Trophoblast cell (in vitro differentiated cells and primary cell): ENCODE results near the gene ARSG.

ENCODE experiments used
- DNase-seq, 2 donors: peaks; one replicate each; pipeline ENCODE4 v3.0.0-alpha.2; 2016
- H2AFZ ChIP-seq: 2 replicates; pipeline ENCODE4 v1.6.1; 2013; ENCODE audit warnings: low read length, moderate library complexity, mild to moderate bottlenecking; ENCODE audit not compliant: insufficient read depth, poor library complexity
- H2AK5ac ChIP-seq: 2 replicates; pipeline ENCODE4 v1.6.1; 2013; ENCODE audit warnings: mild to moderate bottlenecking, low read length
- H2BK120ac ChIP-seq: 2 replicates; pipeline ENCODE4 v1.6.1; 2013; ENCODE audit warnings: low read length, mild to moderate bottlenecking, moderate library complexity; ENCODE audit not compliant: insufficient read depth, poor library complexity
- H2BK12ac ChIP-seq: 2 replicates; pipeline ENCODE4 v1.6.1; 2013; ENCODE audit warnings: mild to moderate bottlenecking, low read length, moderate library complexity
- H2BK5ac ChIP-seq: 2 replicates; pipeline ENCODE4 v1.6.1; 2013; ENCODE audit warnings: low read length, low read depth, moderate library complexity, mild to moderate bottlenecking; ENCODE audit not compliant: poor library complexity
- H3K14ac ChIP-seq: 2 replicates; pipeline ENCODE4 v1.6.1; 2013; ENCODE audit warnings: mild to moderate bottlenecking, low read length
- H3K18ac ChIP-seq: 2 replicates; pipeline ENCODE4 v1.6.1; 2013; ENCODE audit warnings: mild to moderate bottlenecking, low read length
- H3K23ac ChIP-seq: 2 replicates; pipeline ENCODE4 v1.6.1; 2013; ENCODE audit warnings: low read length
- H3K27ac ChIP-seq: 2 replicates; pipeline ENCODE4 v1.5.1; 2013; ENCODE audit warnings: low read depth, mild to moderate bottlenecking, inconsistent platforms, low read length, moderate library complexity
- H3K27me3 ChIP-seq: 2 replicates; pipeline ENCODE4 v1.6.1; 2013; ENCODE audit warnings: inconsistent platforms, mild to moderate bottlenecking, low read length, moderate library complexity; ENCODE audit not compliant: insufficient read depth
- H3K36me3 ChIP-seq, 2 experiments: 1 replicate in 1 of 2; 2 replicates in 1 of 2; pipeline ENCODE4 v1.6.1; 2013; ENCODE audit warnings: low read length in 2 of 2, mild to moderate bottlenecking in 2 of 2, moderate library complexity in 1 of 2; ENCODE audit not compliant: insufficient read depth in 2 of 2, control insufficient read depth in 1 of 2
- H3K4ac ChIP-seq: 2 replicates; pipeline ENCODE4 v1.6.1; 2013; ENCODE audit warnings: low read depth, mild to moderate bottlenecking, low read length, moderate library complexity
- H3K4me1 ChIP-seq, 2 experiments: 1 replicate in 1 of 2; 2 replicates in 1 of 2; pipeline ENCODE4 v1.6.1; 2013; ENCODE audit warnings: low read length in 2 of 2, mild to moderate bottlenecking in 2 of 2, moderate library complexity in 1 of 2; ENCODE audit not compliant: insufficient read depth in 2 of 2, control insufficient read depth in 1 of 2
- H3K4me2 ChIP-seq: 2 replicates; pipeline ENCODE4 v1.6.1; 2013; ENCODE audit warnings: inconsistent platforms, mild to moderate bottlenecking, low read length, moderate library complexity
- H3K4me3 ChIP-seq: 2 replicates; pipeline ENCODE4 v1.5.1; 2013; ENCODE audit warnings: mild to moderate bottlenecking, low read depth, low read length, inconsistent platforms
- H3K79me1 ChIP-seq: one replicate; pipeline ENCODE4 v1.6.1; 2013; ENCODE audit warnings: low read length
- H3K79me2 ChIP-seq: 2 replicates; pipeline ENCODE4 v1.6.1; 2013; ENCODE audit warnings: low read length, mild to moderate bottlenecking; ENCODE audit not compliant: control insufficient read depth, insufficient read depth, poor library complexity
- H3K9ac ChIP-seq: 2 replicates; pipeline ENCODE4 v1.6.1; 2013; ENCODE audit warnings: mild to moderate bottlenecking, low read length
- H3K9me3 ChIP-seq: 2 replicates; pipeline ENCODE4 v1.6.1; 2013; ENCODE audit warnings: low read depth, mild to moderate bottlenecking, control low read depth, inconsistent platforms, low read length; ENCODE audit not compliant: insufficient read depth
- H4K12ac ChIP-seq: 2 replicates; pipeline ENCODE4 v1.6.1; 2013; ENCODE audit warnings: low read depth, mild to moderate bottlenecking, low read length, moderate library complexity
- H4K8ac ChIP-seq: 2 replicates; pipeline ENCODE4 v1.6.1; 2013; ENCODE audit warnings: low read depth, mild to moderate bottlenecking, low read length, moderate library complexity
- H4K91ac ChIP-seq: one replicate; pipeline ENCODE4 v1.6.1; 2013; ENCODE audit warnings: low read depth, mild to moderate bottlenecking, low read length, moderate library complexity
- WGBS: extraction: QIAGEN DNeasy Blood & Tissue Kit; methylation state at CpG from one replicate; pipeline ENCODE4 v1.1.7; 2013; ENCODE audit warnings: missing lambda C conversion rate; ENCODE audit not compliant: insufficient read length, insufficient coverage; ENCODE audit errors: extremely low coverage; 5-methylcytosine and 5-hydroxymethylcytosine counted together

Gene ARSG

GRCh38 chr17:68458260-68459036, 167.2 kb downstream of the ARSG start:
- no peak overlapping the region for H2AFZ ChIP-seq
- no peaks in the 10 kb centered on the region for H3K27me3 ChIP-seq
- H3K9ac ChIP-seq = no peak overlapping the region
- no peak overlapping the region for H2BK120ac ChIP-seq
- H3K4ac ChIP-seq = no peak overlapping the region
- no peak overlapping the region for H2AK5ac ChIP-seq
- H2BK5ac ChIP-seq = no peak overlapping the region
- H3K4me3 ChIP-seq = no peak overlapping the region
- H4K8ac ChIP-seq = no peak overlapping the region
- H3K27ac ChIP-seq = no peak overlapping the region
- H3K4me1 ChIP-seq = peaks cover 0 to 6% of the 10 kb centered on the region in 2 experiments
- peaks cover 15% of the 10 kb centered on the region for H3K79me1 ChIP-seq
- no peak overlapping the region for H2BK12ac ChIP-seq
- H3K79me2 ChIP-seq = peaks cover 2% of the 10 kb centered on the region
- no peak overlapping the region for H3K23ac ChIP-seq
- no peak overlapping the region for H4K91ac ChIP-seq
- no peak overlapping the region for H4K12ac ChIP-seq
- H3K4me2 ChIP-seq = peak overlapping the region; percentile 97
- no peaks in the 10 kb centered on the region for H3K9me3 ChIP-seq
- no peak overlapping the region for H3K18ac ChIP-seq
- WGBS = no CpG with 5 or more reads among the region's 12 CpGs
- H3K14ac ChIP-seq = no peak overlapping the region
- H3K36me3 ChIP-seq = no peaks in the 10 kb centered on the region
- no peak for DNase-seq

DNA sequence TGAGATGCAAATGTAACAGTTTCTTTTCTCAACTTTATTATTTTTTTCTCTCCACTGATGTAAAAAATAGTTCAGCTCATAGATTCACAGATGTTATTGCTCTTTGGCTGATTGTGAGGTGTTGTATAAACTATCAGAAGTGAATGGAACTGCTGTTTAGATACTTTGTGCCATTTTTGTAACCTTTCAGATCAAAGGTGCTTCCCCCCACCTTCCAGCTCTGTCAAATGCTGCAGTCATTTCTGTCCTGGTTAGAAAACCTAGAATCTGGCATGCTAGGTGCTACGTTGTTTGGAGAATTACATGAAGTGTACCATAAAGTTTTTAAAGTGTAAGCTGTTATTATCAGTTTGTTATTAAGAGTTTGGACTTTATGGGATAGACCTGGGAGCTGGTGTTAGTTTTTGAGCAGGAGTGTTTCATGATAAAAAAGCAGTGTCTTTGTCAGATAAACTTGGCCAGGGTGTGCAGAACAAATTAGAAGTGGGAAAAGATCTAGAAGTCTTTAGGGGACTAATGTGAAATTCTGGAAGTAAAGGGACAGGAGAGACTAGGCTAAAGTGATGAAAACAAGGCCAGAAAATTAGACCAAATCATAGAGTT, 167.8 kb downstream of the ARSG start:
- no CpG with 5 or more reads among the region's 1 CpG for WGBS

DNA sequence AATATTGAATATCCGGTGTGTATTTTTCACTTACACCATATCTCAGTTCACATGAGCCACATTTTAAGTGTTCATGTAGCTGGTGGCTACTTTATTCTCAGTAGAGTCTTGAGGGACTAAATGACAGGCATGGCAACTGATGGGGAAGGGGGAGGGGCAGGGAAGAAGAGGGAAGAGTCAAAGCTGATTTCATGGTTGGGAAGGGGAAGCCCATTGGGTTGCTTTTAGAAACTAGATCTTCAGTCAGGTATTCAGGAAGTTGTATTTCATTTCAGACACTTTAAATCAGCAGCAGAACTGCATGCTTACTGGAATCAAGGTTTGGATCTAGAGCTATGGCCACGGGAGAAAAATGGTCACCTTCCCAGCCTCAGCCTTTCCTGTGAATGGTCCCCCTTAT, 168.9 kb downstream of the ARSG start:
- H3K79me1 ChIP-seq = peaks cover 13% of the 10 kb centered on the region
- no peak overlapping the region for H4K8ac ChIP-seq
- H3K14ac ChIP-seq = no peak overlapping the region
- no peak overlapping the region for H3K18ac ChIP-seq
- H3K23ac ChIP-seq = no peak overlapping the region
- H2AK5ac ChIP-seq = no peak overlapping the region
- H4K12ac ChIP-seq = no peak overlapping the region
- H3K27ac ChIP-seq = no peak overlapping the region
- H2BK12ac ChIP-seq = no peak overlapping the region
- no peaks in the 10 kb centered on the region for H3K27me3 ChIP-seq
- no peak overlapping the region for H3K4me2 ChIP-seq
- H2BK5ac ChIP-seq = no peak overlapping the region
- peaks cover 0 to 3% of the 10 kb centered on the region in 2 experiments for H3K4me1 ChIP-seq
- H2BK120ac ChIP-seq = no peak overlapping the region
- H3K9me3 ChIP-seq = no peaks in the 10 kb centered on the region
- H3K4ac ChIP-seq = no peak overlapping the region
- no peak overlapping the region for H3K9ac ChIP-seq
- H3K4me3 ChIP-seq = no peak overlapping the region
- WGBS = no CpG with 5 or more reads among the region's 2 CpGs
- peaks cover 2% of the 10 kb centered on the region for H3K79me2 ChIP-seq
- H2AFZ ChIP-seq = no peak overlapping the region
- no peak overlapping the region for H4K91ac ChIP-seq
- H3K36me3 ChIP-seq = no peaks in the 10 kb centered on the region
- DNase-seq = no peak

More for the DNA sequence above, 167.8 kb downstream of the ARSG start:
- Histone ChIP-seq H3K9ac (no peak overlapping the region), H3K4me3 (no peak overlapping the region), H2BK12ac (no peak overlapping the region), H3K36me3 (no peaks in the 10 kb centered on the region), H4K91ac (no peak overlapping the region), H3K4me2 (no peak overlapping the region), H4K12ac (no peak overlapping the region), H3K23ac (no peak overlapping the region), H3K9me3 (no peaks in the 10 kb centered on the region), H3K14ac (no peak overlapping the region), H3K4ac (no peak overlapping the region), H3K4me1 (peaks cover 0 to 3% of the 10 kb centered on the region in 2 experiments), H4K8ac (no peak overlapping the region), H3K27me3 (no peaks in the 10 kb centered on the region), H2AK5ac (no peak overlapping the region), H2BK5ac (no peak overlapping the region), H2AFZ (no peak overlapping the region), H3K79me1 (peaks cover 15% of the 10 kb centered on the region), H2BK120ac (no peak overlapping the region), H3K18ac (no peak overlapping the region), H3K27ac (no peak overlapping the region), H3K79me2 (peaks cover 2% of the 10 kb centered on the region)
- DNase-seq = no peak

- Histone ChIP-seq H4K12ac (no peak overlapping the region), H4K8ac (no peak overlapping the region), H3K4me1 (peaks cover 0 to 3% of the 10 kb centered on the region in 2 experiments), H3K36me3 (no peaks in the 10 kb centered on the region), H2BK5ac (no peak overlapping the region), H3K23ac (no peak overlapping the region), H3K79me2 (peaks cover 2% of the 10 kb centered on the region), H2BK120ac (no peak overlapping the region), H3K9me3 (no peaks in the 10 kb centered on the region), H3K27me3 (no peaks in the 10 kb centered on the region), H3K4me3 (no peak overlapping the region), H3K18ac (no peak overlapping the region), H3K4ac (no peak overlapping the region), H3K9ac (no peak overlapping the region), H3K27ac (no peak overlapping the region), H3K14ac (no peak overlapping the region), H3K79me1 (peaks cover 13% of the 10 kb centered on the region), H3K4me2 (no peak overlapping the region), H2BK12ac (no peak overlapping the region), H2AK5ac (no peak overlapping the region), H2AFZ (no peak overlapping the region), H4K91ac (no peak overlapping the region)
- no peak for DNase-seq
Observed at GRCh38 chr17:68460715-68461114, 169.4 kb downstream of the ARSG start.
